G401 (cell line): ENCODE results near the gene RUSF1. TPM values are rescaled to one million over a fixed set of nuclear protein-coding genes. Genes with fewer than 3 reads are reported as not detected.
"Not testable (repeated sequence)": the region's sequence is repeated elsewhere in the genome, so short reads cannot be mapped to it uniquely, and the experiment has no call there.

ENCODE experiments used
- DNase-seq: peaks from one replicate; pipeline ENCODE4 v3.0.0-alpha.2; 2015; ENCODE audit warnings: low spot score
- in situ Hi-C: cut with HindIII; loops from 2 replicates; pipeline ENCODE4 v1.10.0; 2016; ENCODE audit warnings: low sequenced_read_pairs, mixed read lengths
- total RNA-seq: library from RNA; depleted of rRNA; stranded (reverse); fragments of >200 nt; shearing (Covaris generic); gene quantifications from 2 replicates; pipeline ENCODE4 v1.2.3, GENCODE V29; 2014; rRNA removed

Gene RUSF1
- 22.6 and 32.1 TPM in 2 replicates for total RNA-seq

DNA sequence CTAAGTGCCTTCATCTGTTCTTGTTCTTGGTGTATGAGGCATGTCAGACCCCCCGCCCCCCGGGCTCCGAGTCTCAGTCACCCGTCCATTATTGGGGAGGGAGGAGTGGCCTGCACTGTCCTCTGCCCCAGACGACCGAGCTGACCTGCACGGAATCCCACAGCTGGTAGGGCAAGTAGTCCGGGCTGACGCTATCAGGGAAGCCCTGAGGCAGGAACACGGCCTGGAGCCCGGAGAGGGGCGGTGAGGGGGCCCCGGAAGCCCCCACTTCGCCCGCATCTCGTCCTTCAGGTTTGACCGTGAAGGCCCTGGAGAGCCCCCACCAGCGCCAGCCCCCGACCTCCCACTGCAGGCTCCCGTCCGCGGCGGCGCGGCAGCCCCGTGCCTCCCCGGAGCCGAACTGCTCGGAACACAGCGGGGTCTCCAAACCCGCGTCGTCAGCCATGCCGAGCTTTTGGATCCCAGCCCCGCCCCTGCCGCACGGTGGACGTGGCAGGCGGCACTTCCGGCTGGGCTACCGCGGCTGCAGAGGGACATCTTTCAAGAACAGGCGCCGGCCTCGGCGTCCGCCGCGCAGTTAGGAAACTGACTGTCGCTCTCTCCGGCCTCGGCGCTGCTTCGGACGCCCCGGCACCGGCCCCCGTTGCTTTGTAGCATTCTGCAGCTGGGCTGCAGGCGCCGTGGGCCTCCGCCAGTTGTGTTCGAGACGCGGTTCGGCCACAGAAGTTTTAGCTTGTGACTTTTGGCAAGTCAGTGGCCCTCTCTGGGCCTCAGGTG lies at the start of gene RUSF1:
RUSF1 (minus strand) TSS at position 463 of the 777 bp plus-strand sequence; CDS start at position 445, 18 bp downstream.
- in situ Hi-C loops = no loop called here
- peak; percentile 90 for DNase-seq

DNA sequence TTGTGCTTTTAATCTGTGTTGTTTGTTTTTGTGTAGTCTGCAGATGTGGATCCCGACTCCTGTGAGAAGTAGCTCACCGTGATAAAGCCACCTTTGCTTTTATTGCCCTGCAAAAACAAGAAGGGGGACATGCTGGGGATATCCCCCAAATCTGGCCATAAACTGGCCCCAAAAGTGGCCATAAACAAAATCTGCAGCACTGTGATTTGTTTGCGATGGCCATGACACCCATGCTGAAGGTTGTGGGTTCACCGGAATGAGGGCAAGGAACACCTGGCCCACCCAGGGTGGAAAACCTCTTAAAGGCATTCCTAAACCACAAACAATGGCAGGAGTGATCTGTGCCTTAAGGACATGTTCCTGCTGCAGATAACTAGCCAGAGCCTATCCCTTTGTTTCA lies 34.6 kb upstream of the RUSF1 start:
- DNase-seq = no peak
- in situ Hi-C loops = no loop called here

DNA sequence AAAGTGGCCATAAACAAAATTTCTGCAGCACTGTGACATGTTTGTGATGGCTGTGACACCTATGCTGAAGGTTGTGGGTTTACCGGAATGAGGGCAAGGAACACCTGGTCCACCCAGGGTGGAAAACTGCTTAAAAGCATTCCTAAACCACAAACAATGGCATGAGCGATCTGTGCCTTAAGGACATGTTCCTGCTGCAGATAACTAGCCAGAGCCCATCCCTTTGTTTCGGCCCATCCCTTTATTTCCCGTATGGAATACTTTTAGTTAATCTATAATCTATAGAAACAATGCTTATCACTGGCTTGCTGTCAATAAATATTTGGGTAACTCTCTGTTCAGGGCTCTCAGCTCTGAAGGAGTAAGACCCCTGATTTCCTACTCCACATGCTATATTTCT lies 31.6 kb upstream of the RUSF1 start:
- DNase-seq, in situ Hi-C loops: not testable (repeated sequence)

DNA sequence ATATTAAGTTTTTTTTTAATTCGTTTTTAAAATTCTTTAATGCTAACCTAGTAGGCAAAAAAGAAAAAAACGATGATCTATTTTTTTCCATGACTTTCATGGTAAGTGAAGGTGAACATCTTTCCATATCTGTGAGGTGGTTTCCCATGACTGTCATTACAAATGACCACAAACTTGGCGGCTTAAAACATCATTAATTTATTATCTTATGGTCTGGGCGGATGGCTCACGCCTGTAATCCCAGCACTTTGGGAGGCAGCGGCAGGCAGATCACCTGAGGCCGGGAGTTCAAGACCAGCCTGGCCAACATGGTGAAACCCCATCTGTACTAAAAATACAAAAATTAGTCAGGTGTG lies 30.0 kb upstream of the RUSF1 start:
- DNase-seq, in situ Hi-C loops: not testable (repeated sequence)

DNA sequence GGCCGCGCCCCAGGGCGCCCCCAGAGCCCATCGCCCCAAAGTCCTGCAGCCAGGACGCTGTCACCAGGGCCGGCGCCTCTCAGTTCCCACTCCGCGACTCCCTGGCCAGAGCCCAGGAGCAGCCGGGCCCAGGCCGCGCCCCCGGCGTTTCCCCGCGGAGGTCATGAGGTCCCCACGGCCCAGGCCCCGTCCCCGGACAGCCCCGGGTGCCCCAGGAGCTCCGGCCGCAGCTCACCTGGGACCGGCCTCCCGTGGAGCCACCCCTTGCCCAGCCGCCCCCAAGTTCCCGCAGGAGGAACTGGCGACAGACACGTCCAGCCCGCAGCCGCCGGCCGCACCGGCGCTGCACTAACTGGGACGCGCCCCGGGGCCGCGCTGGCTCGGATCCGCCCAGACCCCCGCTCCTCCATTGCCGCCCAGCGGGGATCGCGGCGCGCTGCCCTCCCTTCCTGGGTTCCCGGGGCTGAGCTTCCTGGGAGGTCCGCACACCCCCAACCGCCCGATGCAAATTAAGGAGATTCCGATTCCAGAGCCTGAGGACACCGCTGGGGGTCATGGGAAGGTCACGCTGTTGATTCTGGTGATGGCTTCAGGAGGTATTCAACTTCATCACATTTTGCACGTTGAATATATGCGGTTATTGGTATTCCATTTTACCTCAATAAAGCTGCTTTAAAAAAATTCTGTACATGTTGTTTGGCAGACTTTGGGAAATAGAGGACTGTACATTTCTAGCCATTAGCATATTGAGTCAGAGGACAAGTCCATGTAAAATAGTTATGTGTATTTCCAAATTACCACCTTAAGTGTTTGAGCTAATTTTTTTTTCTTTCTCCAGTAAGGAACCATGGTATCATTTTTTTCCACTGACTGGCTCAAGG lies 29.4 kb upstream of the RUSF1 start:
- in situ Hi-C loops = no loop called here

DNA sequence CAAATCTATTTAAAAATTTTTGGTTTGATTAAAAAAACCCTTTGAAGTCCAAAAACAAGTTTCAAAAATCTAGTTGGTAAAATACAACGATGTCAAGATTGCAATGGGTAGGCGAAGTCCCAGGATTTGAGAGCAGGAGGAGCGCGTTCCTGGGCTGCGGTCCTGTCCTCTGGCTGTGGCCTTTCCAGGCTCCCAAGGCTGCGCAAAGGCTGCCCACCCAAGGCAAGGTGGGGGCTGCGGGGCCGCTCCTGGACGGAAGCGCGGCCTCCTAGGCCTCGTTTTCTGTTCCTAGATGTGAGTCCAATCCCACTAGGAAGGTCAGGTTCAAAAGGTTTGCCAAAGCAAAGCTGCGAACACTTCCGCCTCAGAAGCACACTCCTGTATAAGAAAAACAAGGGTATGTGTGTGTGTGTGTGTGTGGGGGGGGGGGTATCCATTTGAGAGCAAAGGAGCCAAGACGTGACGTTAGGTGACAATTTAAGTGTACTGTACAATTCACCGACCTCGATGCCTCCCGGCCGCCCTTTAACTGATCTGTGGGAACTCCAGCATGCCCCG lies 28.7 kb upstream of the RUSF1 start:
- in situ Hi-C loops = no loop called here
- DNase-seq = no peak

More for the DNA sequence above, 29.4 kb upstream of the RUSF1 start:
- no peak for DNase-seq

DNA sequence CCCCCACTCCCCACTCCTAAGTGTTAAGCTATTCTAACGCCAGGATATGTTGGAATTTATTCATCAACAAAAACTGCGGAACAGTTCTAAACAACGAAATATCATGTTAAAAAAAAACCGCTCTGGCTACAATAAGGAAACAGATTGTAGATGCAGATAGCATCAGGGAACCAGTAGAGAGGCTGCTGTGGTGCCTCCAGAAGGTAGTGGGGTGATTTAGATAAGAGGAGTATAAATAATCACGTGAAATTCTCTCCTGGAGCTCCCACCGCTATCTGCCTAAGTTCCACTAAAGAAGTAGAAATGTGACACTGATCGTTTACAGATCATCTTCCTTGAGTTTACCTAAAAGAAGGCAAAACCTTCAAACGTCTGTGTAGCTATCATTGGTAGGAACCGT lies 27.5 kb upstream of the RUSF1 start:
- DNase-seq = no peak

DNA sequence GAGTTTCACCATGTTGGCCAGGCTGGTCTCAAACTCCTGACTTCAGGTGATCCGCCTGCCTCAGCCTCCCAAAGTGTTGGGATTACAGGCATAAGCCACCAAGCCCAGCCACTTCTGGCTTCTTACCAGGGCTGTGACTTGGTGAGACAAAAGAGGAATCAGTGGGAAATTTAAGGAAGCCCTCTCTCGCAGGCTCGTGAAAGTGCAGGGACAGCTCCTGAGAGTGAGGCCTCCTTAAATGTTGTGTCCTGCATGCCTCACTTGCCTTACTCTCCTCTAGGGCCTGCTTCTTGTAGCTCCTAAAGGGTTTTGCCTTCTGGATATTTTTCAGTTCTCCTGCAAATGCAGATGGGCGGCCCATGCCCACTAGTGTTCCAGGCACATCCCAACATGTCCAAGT lies 24.7 kb upstream of the RUSF1 start:
- in situ Hi-C loops = no loop called here
- DNase-seq = no peak

More for the DNA sequence above, 27.5 kb upstream of the RUSF1 start:
- in situ Hi-C loops = no loop called here

DNA sequence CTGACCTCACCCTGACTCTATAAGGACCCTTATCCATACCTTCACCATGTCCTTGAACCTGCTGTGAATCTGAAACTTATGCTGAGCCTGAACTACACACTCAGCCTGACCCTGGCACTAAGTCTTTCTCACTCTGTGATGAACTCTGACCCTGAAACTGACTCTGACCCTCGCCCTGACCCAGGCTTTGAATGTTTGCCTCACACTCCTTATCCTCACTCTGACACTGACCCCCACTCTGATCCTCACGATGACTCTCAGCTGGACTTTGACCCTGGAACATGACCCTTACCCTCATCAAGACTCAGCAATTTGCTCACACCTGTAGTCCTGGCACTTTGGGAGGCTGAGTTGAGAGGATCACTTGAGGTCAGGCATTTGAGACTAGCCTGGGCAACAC lies 23.9 kb upstream of the RUSF1 start:
- in situ Hi-C loops = no loop called here
- DNase-seq = no peak

DNA sequence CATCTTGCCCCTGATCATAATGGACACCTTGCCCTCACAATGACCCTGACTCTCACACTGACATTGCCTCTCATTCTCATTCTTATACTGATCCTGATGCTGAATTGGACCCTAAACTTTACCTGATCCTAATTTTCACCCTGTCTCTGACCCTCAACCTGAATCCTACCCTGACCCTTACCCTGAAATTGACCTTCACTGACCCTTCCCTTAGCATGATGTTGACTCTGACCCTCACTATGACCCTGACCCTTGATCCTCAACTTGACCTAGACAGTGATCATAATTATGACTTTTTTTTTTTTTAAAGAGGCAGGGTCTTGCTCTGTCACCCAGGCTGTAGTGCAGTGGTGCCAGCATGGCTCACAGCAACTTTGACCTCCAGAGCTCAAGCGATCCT lies 22.9 kb upstream of the RUSF1 start:
- no peak for DNase-seq
- in situ Hi-C loops = no loop called here

DNA sequence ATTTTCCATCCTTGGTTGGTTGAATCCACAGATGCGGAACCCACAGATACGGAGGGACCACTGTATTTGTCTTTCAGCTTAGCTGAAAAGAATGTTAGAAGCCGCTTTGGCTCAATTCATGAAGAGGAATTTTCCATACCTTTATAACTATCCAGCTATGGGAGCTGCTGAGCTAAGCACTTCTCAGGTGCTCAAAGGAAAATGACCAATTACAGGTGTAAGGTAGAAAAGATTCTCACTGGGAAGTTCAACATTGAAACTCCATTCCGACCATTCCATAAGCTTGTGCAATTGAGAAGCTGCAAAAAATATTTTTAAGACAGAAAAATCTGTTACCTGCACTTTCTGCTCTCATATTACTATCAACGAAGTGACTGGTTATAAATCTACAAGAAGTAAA lies 22.2 kb upstream of the RUSF1 start:
- DNase-seq = no peak
- in situ Hi-C loops = no loop called here

DNA sequence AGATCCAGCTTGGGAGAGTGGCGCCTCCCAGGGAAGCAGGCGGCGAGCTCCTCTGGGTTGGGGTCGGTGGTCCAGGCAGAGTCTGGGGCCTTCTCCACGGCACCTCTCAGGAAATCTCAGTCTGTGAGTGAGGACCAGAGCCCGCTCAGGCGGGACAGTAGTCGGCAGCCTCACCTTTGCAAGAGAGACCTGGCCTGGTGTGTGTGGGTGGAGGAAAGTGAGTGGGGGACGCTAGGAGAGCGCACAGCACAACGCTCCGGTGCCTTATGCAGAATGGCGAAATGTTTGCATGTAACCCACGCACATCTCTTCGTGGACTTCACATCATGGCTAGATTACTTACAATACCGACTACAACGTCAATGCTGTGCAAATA lies 21.7 kb upstream of the RUSF1 start:
- no peak for DNase-seq
- in situ Hi-C loops = no loop called here

DNA sequence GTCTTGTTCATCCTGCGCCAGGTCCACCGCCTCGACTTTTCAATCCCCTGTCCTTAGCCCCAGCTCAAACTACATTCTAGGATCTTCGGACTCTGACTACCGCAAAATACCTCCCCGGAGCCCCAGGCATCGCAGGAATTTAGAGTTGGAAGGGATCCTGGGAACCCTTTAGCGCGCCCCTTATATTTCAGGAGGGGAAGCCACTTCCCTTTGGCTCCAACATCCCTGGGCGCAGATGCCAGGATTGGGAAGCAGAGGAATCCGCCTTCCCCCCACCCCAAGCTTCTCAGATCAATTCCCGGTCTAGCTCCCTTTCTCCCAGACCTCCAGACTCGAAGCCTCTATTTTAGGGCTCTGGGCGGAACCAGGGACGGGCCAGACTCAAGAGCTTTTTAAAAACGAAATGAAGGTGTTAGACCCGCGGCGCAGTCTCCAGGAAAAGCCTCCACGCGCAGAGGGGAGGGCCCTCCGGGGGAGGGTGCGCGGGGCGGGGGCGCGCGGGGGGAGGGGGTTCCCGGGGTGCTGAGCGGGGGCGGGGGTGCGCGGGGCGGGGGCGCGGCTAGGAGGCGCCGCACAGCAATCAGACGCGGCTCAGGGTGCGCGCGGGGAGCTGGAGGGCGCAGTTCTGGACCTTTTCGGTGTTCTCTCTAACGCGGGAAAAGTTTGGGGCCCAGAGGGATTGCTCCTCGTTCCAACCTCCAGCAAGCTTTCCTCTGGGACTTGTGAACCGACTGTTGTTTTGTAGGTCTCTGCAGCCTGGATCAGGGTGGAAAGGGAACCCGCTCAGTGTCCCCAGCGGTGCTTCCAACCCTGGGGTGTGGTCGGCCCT lies 21.1 kb upstream of the RUSF1 start:
- in situ Hi-C loops = no loop called here
- DNase-seq = no peak

DNA sequence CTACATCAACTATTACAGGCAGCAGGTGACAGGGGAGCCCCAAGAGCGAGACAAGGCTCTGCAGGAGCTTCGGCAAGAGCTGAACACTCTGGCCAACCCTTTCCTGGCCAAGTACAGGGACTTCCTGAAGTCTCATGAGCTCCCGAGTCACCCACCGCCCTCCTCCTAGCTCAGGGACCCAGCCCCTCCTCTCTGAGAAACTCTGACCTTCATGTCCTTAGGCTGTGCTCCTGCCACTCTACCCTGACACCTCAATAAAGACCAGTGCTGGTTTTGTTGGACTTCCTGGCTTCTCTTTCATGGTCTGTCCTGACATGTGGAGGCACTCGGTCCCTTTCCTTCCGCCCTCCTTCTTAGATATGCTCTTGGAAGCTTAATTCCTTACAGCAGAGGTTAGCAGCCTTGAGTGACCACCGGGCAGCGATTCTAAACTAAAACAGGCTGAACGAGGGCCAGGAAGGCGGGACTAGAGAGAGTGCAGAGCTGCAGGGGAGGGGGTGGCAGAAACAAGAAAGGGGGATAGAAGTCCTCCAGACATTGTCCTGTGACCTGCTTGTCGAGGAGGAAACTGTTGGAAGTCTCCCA lies 20.4 kb upstream of the RUSF1 start:
- no peak for DNase-seq
- in situ Hi-C loops = no loop called here

DNA sequence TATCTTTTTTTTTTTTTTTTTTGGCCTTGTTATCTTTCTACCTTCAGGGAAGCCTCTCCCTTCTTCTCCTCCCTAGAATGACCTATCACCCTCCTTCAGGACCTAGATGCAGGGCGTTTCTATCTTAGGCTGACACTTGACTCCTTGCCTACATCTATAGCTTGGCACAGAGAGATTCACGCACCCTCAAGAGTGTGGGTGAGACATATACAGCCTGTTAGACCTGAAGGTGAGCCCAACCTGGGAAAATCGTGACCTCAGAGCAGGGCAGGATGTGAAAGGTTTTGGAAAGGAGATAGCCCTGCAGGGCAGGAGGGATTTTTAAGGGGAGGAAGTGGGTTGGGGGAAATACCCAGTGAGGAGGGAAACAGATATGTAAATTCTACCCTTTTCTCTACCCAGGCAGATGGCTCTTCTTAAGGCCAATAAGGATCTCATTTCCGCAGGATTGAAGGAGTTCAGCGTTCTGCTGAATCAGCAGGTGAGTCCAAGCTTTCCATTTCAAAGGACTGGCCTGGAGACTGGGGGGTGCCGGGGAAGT lies 19.6 kb upstream of the RUSF1 start, which contains the start of gene AHSP:
AHSP (plus strand) TSS at position 167 of the 541 bp plus-strand sequence; CDS start at position 407, 240 bp downstream.
- in situ Hi-C loops = no loop called here
- DNase-seq = no peak

DNA sequence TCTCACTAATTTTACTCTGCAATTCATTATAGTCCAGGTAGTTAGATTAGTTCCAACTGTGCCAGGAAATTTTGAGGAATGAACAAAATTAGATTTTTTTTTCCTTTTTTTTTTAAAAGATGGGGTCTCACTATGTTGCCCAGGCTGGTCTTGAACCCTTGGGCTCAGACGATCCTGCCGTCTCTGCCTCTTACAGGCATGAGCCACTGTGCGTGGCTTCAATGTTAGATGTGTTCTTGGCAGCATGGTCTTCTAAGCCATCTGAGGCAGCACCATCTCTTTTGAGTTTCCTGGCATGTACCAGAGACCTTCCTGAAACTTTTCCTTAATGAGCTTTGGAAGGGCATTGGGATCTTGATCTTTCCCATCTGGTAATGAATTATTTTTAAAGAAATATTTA lies 16.9 kb upstream of the RUSF1 start:
- in situ Hi-C loops = no loop called here
- DNase-seq = no peak

DNA sequence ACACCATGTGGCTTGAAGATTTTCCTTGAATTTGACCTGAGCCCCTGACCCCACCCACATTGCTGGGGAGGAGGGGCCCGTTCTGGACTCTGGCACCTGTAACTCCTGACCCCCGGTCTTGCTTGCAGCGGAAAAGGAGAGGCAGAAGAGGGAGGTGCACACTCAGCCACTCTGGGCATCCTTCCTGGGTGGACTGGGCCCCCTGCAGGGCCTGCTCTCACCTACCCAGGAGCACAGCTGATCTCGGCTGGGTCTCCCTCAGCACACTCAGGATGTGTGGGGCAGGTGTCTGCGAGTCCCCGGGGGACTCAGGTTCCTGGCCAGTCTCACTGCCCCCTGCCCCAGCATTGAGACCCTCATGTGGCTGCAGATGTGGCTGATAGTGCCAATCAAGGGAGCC lies 15.6 kb upstream of the RUSF1 start:
- DNase-seq, in situ Hi-C loops: not testable (repeated sequence)

DNA sequence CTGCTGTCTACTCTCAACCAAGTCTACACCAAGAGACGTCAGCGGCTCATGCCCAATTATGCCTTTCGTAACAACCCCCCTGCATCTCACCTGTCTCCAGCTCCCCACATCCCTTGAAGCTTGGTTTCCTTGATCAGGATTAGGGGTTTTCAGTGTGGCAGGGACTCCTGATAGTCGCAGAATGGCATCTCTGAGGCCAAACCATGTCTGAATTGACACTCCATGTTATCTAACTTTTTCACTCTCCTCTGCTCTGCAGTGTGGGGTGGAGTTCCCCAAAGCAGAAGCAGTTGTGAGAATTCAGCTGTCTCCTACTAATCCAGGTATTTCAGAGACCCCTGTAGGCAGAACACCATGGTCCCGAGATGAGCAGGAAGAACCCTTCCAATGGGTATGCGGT lies 13.9 kb upstream of the RUSF1 start:
- in situ Hi-C loops = no loop called here
- DNase-seq = no peak

DNA sequence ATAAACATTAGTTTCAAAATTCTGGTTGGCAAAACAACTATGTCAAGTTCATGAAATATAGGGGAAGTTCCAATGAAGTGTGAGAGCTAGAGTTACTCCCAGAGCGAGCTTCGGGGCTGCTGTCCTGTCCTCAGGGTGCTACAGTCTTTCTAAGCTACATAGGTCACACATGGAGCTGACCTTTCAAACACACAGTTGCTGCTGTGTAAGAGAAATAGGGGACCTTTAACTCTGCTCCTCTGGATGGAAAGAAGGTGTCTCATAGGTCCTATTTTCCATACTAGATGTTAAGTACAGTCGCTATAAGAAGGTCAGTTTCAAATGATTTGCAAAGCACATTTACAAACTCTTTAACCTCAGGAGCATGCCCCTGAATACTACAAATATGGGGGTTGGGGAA lies 13.2 kb upstream of the RUSF1 start:
- in situ Hi-C loops = no loop called here
- no peak for DNase-seq
